Measurements from ENCODE around the gene CEP70.

Gene CEP70

DNA sequence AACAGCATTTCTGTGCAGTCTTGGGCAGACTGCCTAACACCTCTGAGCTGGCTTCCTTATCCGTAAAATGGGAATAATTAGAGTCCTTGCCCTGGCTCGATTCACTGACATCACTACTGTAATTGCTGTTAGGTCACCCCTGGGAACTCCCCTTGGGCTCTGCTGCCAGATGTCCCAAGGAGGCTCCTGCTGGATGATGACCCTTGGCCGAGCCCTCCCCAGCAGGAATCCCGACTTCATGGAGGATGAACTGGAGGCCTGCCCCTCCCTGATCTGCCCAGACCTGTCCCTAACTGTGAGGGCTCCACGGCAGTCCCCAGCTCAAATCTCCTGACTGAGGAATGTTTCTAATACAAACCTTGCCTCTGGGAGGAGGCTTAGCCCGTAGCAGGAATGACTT, 141.6 kb downstream of the CEP70 start:
- no peak for DNase-seq (ENCODE audit: low read depth)

- no peak for DNase-seq (ENCODE audit: low read depth)
Observed at GRCh38 chr3:138451595-138452162, 142.4 kb downstream of the CEP70 start.

DNA sequence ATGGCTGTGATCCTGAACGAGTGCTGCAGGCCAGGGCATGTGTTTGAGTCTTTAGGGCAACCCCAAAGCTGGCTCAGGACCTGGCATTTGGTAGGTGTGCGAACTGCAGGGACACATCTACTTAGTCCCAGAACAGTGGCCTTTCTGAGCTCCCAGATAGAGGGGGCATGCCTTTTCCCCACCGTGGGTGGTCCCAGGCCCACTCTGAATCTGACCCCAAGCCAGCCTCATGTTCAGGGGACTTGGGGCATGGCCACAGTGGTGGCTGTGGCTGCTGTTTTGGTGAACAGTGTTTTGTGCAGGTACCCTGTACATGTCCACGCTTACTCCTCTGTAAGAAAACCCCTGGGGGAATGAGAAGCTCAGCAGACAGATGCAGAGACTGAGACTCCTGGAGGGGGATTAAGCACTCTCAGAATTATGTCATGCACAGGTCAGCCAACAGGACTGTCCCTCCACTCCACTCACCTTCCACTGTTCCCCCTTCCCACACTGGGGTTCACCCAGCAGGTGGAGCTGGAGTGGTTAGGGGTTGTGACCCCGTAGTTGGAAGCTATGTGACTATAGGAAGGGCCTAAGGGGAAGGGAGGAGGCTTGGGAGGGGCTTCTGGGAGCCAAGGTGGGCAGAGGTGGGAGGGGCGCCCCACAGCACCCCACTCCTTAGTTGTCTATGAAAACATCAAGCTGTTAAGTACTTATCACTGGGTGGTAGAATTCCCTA, 143.2 kb downstream of the CEP70 start:
- DNase-seq (ENCODE audit: low read depth) = no peak

GRCh38 chr3:138450181-138450580, 143.9 kb downstream of the CEP70 start:
- DNase-seq (ENCODE audit: low read depth) = no peak

DNA sequence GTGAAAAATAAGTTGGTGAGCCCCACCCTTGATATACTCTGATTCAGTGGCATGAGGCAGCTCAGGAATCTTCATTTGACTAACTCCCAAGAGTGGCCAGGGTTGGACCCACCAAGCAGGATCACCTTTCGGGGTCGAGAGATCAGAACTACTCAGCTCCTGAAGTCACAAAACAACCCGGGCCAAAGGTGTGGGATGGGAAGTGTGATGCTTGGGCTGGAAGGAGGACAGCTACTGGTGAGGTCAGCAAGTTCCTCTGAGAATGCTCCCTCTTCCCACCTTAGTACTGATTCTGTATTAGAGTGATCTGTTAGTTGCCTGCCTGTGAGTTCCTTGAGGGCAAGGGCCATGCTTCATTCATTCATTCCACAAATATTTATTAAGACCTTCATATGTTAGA, 144.6 kb downstream of the CEP70 start:
- no peak for DNase-seq (ENCODE audit: low read depth)

- DNase-seq (ENCODE audit: low read depth) = peak; percentile 30
Observed at GRCh38 chr3:138448631-138449030, 145.4 kb downstream of the CEP70 start.

- no peak for DNase-seq (ENCODE audit: low read depth)
Observed at GRCh38 chr3:138445654-138446053, 148.4 kb downstream of the CEP70 start.

DNA sequence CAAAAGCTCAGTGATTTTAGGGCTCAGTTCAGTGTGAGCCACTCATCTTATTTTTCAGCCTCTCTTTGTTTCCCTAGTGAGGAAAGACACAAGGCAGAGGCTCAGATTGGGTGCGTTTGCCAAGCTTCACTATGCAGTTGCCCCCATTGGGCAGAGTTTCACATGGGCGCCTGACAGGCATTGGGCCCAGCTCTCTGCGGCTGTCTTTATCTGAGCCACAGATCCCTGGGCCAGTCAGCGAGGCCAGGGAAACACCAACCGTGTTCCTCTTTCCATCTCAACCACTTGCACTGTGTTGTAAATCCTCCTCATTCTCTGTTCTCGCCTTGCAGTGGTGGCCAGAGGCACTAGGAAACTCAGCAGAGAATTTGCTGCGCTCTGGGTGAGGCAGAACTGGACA, 148.8 kb downstream of the CEP70 start:
- no peak for DNase-seq (ENCODE audit: low read depth)
